Activated naive CD4-positive, alpha-beta T cell (primary cell): ENCODE measurements around the gene M1AP.
"Not testable (repeated sequence)": the region's sequence is repeated elsewhere in the genome, so short reads cannot be mapped to it uniquely, and the experiment has no call there.

Experiments
- DNase-seq, 4 experiments: peaks; one replicate each; lab custom pipeline; 2025; lab: John Stamatoyannopoulos, UW

M1AP gene

DNA sequence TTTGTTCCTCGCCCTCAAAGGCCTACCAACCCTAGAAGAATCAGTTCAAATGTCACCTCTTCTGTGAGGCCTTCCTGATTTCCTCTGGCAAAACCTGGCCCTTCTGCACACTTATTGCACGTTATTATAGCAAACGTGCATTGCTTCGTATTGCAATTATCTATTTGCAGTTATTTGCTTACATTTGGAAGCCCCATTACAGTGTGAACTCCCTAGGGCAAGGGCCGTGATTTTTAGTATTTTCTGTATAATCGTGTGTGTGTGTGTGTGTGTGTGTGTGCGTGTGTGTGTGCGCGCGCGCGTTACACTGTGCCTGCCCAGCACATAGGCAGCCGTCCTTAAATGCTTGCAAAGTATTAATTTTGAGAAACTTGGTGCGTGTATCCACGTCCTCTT is 5.5 kb upstream of the M1AP start:
- no peak for DNase-seq

GRCh38 chr2:74646834-74647482 is 1.2 kb downstream of the M1AP start:
- no peak for DNase-seq

DNA sequence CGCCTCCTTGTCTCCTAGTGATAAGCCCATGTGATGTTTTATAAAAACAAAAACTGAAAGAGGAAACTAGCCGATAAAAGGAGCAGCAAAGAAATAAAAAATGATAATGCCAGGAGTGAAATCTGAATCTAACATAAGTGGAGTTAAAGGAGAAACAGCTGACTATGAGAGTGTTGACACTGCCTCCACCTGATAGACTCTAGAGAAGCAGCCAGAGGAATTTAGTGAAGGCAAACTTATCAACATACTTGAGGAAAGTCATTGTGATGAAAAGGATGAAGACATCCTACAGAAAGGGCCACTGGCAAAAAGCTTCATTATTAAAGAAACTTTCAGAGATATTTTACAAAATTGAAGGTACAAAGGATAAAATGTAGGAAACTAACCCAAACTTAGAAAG is 1.9 kb downstream of the M1AP start:
- no peak for DNase-seq

GRCh38 chr2:74645344-74645743 is 2.8 kb downstream of the M1AP start:
- no peak for DNase-seq

DNA sequence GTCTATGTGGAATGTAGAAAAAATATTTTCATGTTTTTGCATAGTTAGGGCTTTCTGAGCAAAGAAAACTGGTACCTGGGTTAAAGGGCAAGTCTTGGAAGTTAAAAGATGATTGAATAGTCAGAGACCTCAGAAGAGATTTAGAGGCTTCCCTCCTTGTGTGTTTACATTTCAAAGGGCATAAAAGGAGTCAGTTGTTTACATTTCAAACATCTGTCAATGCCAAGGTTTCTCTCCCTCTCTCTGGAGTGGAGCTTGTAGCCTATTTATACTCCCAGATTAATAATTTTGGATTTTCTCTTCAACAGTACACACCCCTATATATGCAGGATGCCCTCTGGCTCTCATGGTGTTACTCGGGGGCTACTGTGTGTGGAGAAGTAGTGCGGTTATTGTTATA is 8.6 kb downstream of the M1AP start:
- no peak for DNase-seq

DNA sequence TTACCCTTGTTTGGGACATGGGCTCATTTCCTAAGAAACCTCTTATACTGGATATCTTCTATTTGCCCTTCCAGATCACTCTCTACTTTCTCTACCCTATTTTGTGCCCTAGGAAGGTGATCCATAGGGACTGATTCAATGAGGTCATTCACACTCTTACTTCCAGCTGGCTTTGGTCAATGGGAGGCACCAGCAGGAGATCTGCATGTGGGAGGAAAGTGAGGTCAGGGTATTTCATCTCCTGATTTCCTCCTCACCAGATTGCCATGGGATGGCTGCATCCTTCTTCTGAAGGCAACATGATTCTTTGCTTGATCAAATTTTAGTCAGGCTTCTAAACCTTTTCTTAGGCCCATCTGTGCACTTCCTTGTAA is 15.2 kb downstream of the M1AP start:
- DNase-seq, result no peak

DNA sequence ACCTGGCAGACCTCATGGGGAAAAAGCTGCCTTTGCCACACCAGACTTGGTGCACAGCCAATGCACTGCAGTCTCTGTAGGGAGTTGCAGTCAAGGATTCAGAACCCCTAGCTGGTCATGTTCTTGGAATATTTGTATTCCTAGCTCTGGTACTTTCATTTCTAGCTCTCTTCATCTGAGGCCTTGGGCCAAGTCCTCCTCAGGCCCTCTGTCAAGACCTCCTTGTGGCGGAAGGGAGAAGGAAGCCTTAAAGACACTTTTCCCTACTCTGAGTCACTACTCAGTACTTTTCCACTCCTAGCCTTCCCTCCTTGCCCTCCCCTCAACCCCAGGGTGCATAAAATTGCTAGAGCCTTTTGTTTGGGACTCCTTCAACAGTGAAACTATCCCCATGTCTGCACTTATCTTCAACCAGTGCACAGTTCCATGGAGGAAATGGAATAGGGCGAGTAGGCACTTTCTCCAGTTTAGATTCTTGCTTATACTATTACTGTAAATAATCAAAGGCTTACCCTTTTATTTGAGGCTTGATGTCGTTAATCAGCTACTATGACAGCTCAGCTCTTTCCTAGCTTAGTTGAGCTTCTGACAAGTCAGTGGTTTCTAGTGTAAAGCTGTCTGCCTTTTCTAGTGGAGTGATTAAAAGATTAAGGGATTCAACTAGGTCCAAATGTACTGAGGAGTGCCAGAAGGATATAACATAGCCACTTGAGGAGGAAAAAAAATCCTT is 15.8 kb downstream of the M1AP start:
- no peak for DNase-seq

DNA sequence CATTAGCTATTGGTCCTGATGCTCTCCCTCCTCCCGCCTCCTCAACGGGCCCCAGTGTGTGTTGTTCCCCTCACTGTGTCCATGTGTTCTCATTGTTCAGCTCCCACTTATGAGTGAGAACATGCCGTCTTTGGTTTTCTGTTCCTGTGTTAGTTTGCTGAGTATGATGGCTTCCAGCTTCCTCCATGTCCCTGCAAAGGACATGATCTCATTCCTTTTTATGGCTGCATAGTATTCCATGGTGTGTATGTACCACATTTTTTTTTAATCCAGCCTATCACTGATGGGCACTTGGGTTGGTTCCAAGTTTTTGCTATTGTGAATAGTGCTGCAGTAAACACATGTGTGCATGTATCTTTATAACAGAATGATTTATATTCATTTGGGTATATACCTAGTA is 17.7 kb downstream of the M1AP start:
- DNase-seq, result not testable (repeated sequence)

DNA sequence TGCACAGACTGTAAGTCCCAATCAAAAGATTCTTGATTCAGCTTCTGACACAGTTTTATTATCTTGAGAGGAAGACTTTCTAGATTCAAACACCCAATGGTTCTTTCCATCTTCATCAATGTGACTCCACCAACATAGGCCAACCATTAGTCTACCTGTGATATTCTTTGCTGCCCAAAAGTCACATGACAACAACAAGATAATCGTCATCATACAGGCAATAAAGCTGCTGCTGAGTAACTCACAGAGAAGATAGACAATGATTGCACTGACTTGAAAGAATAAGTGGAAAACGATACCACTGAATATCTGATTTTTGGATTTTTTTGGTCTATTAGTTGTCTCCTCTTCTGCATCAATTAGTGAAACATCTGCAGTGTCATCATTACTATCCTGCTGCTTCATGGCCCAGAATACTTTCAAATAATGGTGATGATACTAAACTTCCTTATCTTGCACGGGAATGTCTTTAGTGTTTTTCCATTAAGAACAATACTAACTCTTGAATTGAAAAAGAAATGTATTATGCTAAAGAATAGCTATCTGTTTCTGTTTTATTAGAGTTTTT is 19.5 kb downstream of the M1AP start:
- no peak for DNase-seq

DNA sequence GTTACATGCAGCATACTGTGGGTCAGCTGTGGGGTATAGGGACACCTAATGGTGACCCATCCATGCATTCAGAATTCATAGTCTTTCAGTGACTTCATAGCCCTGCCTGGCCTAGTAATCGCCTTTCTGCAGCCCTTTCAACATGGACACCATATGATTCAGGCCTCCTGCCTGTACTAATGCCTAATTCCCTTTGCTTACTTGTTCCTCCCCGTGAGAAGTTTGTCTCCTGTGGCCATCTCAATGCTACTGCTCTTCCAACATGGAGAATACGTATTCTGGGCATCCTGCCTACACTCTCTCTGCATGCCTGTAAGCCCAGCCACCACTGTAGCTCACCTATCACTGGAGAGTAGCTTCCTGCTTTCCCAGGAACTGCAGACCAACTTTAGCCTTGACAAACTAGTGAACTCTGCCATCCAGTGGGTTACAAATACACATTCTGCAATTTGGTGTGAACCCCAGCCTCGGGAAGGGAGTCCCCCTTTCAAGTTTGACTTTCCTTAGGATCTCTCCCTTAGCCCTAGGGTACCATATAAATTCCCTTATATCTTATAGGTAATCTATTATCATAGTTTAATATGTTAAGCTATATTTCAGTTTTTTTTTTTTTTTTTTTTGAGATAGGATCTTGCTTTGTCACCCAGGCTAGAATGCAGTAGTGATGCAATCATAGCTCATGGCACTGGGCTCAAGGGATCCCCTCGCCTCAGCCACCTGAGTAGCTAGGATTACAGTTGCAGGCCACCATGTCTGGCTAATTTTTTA is 22.3 kb downstream of the M1AP start:
- DNase-seq, result no peak

DNA sequence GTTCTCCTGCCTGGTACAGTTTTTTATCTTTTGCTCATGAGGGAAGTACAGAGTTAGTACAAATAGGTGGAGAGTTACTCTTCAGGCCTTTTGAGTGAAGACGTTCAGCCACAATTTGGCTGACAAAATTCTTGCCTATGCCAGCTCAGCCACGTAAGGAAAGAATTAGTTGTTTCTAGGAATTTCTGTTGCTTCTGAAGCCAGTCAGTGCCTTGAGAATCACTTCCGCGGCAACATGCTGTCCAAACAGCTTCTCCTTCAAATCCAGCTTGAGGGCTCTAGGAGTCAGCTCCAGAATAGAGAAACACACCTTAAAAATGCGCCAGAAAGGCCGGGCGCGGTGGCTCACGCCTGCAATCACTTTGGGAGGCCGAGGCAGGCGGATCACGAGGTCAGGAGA is 27.5 kb downstream of the M1AP start:
- DNase-seq, result no peak

- no peak for DNase-seq
Measured at GRCh38 chr2:74619651-74620297, 28.4 kb downstream of the M1AP start.

GRCh38 chr2:74618410-74619083 is 29.6 kb downstream of the M1AP start:
- DNase-seq, result no peak

DNA sequence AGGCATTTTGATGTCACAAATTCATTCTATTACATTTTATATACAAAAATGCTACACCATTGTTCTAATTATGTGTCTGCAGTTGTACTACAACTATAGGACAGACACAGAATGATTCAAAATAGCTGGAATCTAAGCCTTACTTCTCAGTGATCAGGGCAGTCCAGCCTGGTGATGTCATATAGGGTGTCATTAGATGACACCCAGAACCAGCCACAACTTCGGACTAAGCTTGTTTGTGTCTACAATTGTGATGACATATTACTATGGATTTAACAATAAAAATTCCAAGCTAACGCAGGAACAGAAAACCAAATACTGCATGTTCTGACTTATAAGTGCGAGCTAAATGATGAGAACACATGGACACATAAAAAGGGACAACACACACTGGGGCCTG is 31.0 kb downstream of the M1AP start:
- no peak for DNase-seq

GRCh38 chr2:74606927-74607326 is 41.2 kb downstream of the M1AP start:
- no peak for DNase-seq

DNA sequence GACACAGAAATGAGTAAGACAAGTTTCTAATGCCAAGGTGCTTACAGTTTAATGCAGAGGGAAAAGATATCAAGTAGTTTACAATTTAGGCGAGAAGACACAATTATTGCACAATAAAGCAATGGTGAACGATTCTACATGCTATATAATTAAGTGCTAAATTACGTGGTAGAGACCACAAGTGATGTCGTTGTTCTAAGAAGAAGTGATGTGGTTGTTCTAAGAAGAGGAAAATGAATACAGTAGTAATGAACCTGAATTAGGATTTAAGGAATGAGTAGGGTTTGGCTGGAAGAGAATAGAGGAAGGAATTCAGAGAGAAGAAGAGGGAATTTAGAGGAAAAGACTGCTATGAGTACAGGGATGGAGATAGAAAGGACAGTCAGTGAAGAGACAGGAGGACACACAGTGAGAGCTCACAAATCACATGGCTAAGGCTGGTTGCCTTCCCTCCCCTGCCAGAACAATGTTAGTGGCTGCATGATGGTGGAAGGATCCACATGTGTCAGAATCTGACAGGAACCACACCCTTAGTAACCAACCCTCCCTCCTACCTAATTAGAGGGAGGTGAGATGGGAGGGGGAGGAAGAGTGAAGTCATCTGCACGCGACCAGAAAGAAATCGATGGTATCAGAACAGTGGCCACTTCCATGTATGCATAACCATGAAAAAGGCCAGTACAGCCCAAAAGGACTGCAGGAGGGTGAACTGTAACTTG is 44.7 kb downstream of the M1AP start:
- no peak for DNase-seq

- DNase-seq, result no peak
Measured at GRCh38 chr2:74602586-74603281, 45.4 kb downstream of the M1AP start.

GRCh38 chr2:74599676-74600075 is 48.5 kb downstream of the M1AP start:
- DNase-seq, result no peak

DNA sequence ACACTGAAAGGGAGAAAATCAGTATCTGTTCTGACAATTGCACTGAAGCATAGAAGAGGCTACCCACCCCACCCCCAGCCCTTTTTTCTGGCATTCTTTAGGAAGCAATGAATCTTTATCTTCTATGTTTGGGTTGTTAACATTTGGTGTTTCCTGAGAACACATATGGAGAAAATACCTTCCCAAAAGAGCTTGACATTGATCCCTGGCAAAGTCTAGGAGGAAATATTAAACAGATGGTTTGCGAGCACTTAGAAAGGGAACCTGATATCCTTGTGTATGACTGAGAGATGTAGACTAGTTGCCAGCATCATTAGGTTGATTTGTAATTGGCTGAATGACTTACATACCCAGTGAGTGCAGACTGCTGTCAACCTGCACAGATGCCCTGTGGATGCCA is 50.7 kb downstream of the M1AP start:
- DNase-seq, result no peak

DNA sequence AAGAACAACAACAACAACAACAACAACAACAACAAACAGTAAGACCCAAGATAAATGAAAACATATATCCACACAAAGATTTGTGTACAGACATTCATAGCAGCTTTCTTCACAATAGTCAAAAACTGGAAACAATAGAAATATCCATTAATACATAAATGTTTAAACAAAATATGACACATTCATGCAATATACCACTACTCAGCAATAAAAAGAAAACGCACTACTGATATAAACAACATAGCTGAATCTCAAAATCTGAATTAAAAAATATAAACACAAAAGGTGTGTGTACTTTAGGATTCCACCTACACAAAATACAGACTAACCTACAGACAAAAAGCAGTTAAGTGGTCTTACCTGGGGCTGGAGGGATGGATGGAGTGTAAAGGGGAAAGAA is 51.5 kb downstream of the M1AP start:
- no peak for DNase-seq
